Fibroblast of lung (primary cell): ENCODE results near the gene OR4C5. TPM values are rescaled to one million over a fixed set of nuclear protein-coding genes. Genes with fewer than 3 reads are reported as not detected.
"Not testable (repeated sequence)": the region's sequence is repeated elsewhere in the genome, so short reads cannot be mapped to it uniquely, and the experiment has no call there.

Source experiments
- DNase-seq, 2 donors: peaks; one replicate each; pipeline versions ENCODE4 v3.0.0 to v3.0.0-alpha.2; 2010; ENCODE audit warnings: low read depth in 2 of 2
- H2AFZ ChIP-seq: 2 replicates; pipeline ENCODE4 v1.5.1; 2012; ENCODE audit warnings: low read length, control low read depth, inconsistent platforms
- H3K27ac ChIP-seq: 2 replicates; pipeline ENCODE4 v1.5.1; 2011; ENCODE audit warnings: low read length, control low read depth; ENCODE audit not compliant: insufficient read depth
- H3K27me3 ChIP-seq: 2 replicates; pipeline ENCODE4 v1.5.1; 2011; ENCODE audit warnings: mild to moderate bottlenecking, low read length; ENCODE audit not compliant: control insufficient read depth, insufficient read depth
- H3K36me3 ChIP-seq: 2 replicates; pipeline ENCODE4 v1.5.1; 2011; ENCODE audit warnings: low read length; ENCODE audit not compliant: control insufficient read depth, insufficient read depth
- H3K4me1 ChIP-seq: 2 replicates; pipeline ENCODE4 v1.5.1; 2011; ENCODE audit warnings: low read length; ENCODE audit not compliant: control insufficient read depth, insufficient read depth; ENCODE audit errors: extremely low read depth
- H3K4me2 ChIP-seq: 2 replicates; pipeline ENCODE4 v1.5.1; 2011; ENCODE audit warnings: low read length, control low read depth; ENCODE audit not compliant: insufficient read depth; ENCODE audit errors: extremely low read depth
- H3K4me3 ChIP-seq, 4 experiments: fragments of 200-600 bp in 1 of 4; sonication (generic) in 1 of 4; replicated peaks in 1 of 4; 2 replicates each; pipeline ENCODE4 v1.5.1; 2011 to 2016; ENCODE audit warnings: low read length in 4 of 4, low read depth in 3 of 4, mild to moderate bottlenecking in 3 of 4, control low read depth in 2 of 4, inconsistent platforms in 1 of 4, mixed read lengths in 1 of 4; ENCODE audit not compliant: insufficient read depth in 1 of 4; ENCODE audit errors: control extremely low read depth in 1 of 4
- H3K79me2 ChIP-seq: 2 replicates; pipeline ENCODE4 v1.5.1; 2012; ENCODE audit warnings: mild to moderate bottlenecking, low read length, inconsistent platforms; ENCODE audit not compliant: control insufficient read depth, insufficient read depth
- H3K9ac ChIP-seq: 2 replicates; pipeline ENCODE4 v1.5.1; 2011; ENCODE audit warnings: mild to moderate bottlenecking, low read length, control low read depth; ENCODE audit not compliant: insufficient read depth
- H3K9me3 ChIP-seq: 2 replicates; pipeline ENCODE4 v1.5.1; 2012; ENCODE audit warnings: low read depth, low read length; ENCODE audit not compliant: control insufficient read depth, insufficient read depth
- H4K20me1 ChIP-seq: 2 replicates; pipeline ENCODE4 v1.5.1; 2011; ENCODE audit warnings: low read length; ENCODE audit not compliant: control insufficient read depth, insufficient read depth; ENCODE audit errors: extremely low read depth
- CTCF ChIP-seq, 2 donors: IDR thresholded peaks in 1 of 2; conservative IDR thresholded peaks in 1 of 2; 1 replicate in 1 of 2; 2 replicates in 1 of 2; pipeline ENCODE4 v1.5.1; 2011 to 2012; ENCODE audit warnings: low read length in 2 of 2, control low read depth in 1 of 2, inconsistent platforms in 1 of 2, low read depth in 1 of 2, mild to moderate bottlenecking in 1 of 2
- EZH2 ChIP-seq: IDR thresholded peaks from 2 replicates; pipeline ENCODE4 v1.5.1; 2012; ENCODE audit warnings: low read length, control low read depth, mild to moderate bottlenecking; ENCODE audit errors: missing control alignments
- polyA minus RNA-seq: library from RNA; depleted of rRNA, polyadenylated mRNA; stranded (reverse); fragments of >200 nt; gene quantifications from 2 replicates; pipeline ENCODE4 v1.2.3, GENCODE V29; 2011; ENCODE audit warnings: low replicate concordance
- polyA plus RNA-seq, 2 donors: library from polyadenylated mRNA; depleted of rRNA in 1 of 2; stranded (reverse) in 1 of 2; unstranded in 1 of 2; fragments of >200 nt; gene quantifications; 2 replicates each; pipeline ENCODE4 v1.2.1, GENCODE V29; 2011 to 2012; ENCODE audit warnings: missing spikeins in 1 of 2
- total RNA-seq: library from RNA; depleted of rRNA; stranded (reverse); fragments of >200 nt; gene quantifications from 2 replicates; pipeline ENCODE4 v1.2.1, GENCODE V29; 2014

Gene OR4C5
- total RNA-seq (not detected in 2 replicates), polyA plus RNA-seq (not detected in 2 replicates), polyA minus RNA-seq (not detected in 2 replicates)
- polyA plus RNA-seq (2012), result not detected in 2 replicates

- Histone ChIP-seq H3K4me1 (no peaks in the 10 kb centered on the region), H3K27ac (no peak within 1 kb of the TSS), H3K36me3 (no peaks in the 10 kb centered on the region), H3K4me3 (no peak within 1 kb of the TSS), H3K4me2 (no peak within 1 kb of the TSS), H3K79me2 (no peaks in the 10 kb centered on the region), H4K20me1 (no peaks in the 10 kb centered on the region), H3K9me3 (no peaks in the 10 kb centered on the region), H3K27me3 (no peaks in the 10 kb centered on the region), H3K9ac (no peak within 1 kb of the TSS), H2AFZ (no peak within 1 kb of the TSS)
- TF ChIP-seq EZH2 (no peak), CTCF (conservative IDR thresholded peaks at IDR 0.05 in 1 of 2, IDR thresholded peaks at IDR 0.05 in 1 of 2; ENCODE audit: low read depth in 1 of 2, low read length in 2 of 2) (no peak)
- no peak for DNase-seq
Observed at GRCh38 chr11:48366365-48366764, at the start of gene OR4C5. Gene OR4C5, minus strand, starts transcription at chr11:48366465. Its CDS starts 0 bp downstream, at chr11:48366465.

GRCh38 chr11:48384670-48385069 lies 18.4 kb upstream of the OR4C5 start:
- TF ChIP-seq EZH2 (no peak), CTCF (conservative IDR thresholded peaks at IDR 0.05 in 1 of 2, IDR thresholded peaks at IDR 0.05 in 1 of 2; ENCODE audit: low read depth in 1 of 2, low read length in 2 of 2) (no peak)
- no peak for DNase-seq
- H3K4me3 ChIP-seq, result no peak overlapping the region
- no peaks in the 10 kb centered on the region for H3K27me3 ChIP-seq
- H3K27ac ChIP-seq, result no peak overlapping the region
- no peak overlapping the region for H3K4me2 ChIP-seq
- H2AFZ ChIP-seq, result no peak overlapping the region
- no peaks in the 10 kb centered on the region for H3K9me3 ChIP-seq
- H3K36me3 ChIP-seq, result no peaks in the 10 kb centered on the region
- H3K79me2 ChIP-seq, result no peaks in the 10 kb centered on the region
- no peaks in the 10 kb centered on the region for H4K20me1 ChIP-seq
- H3K4me1 ChIP-seq, result no peaks in the 10 kb centered on the region
- no peak overlapping the region for H3K9ac ChIP-seq

GRCh38 chr11:48384151-48384550 lies 17.9 kb upstream of the OR4C5 start:
- not testable (repeated sequence) for H3K27me3 ChIP-seq, H2AFZ ChIP-seq, H3K27ac ChIP-seq, H3K4me3 ChIP-seq, H3K36me3 ChIP-seq, H3K9ac ChIP-seq, DNase-seq, H3K9me3 ChIP-seq, H3K79me2 ChIP-seq, H3K4me2 ChIP-seq, H4K20me1 ChIP-seq, H3K4me1 ChIP-seq

GRCh38 chr11:48361289-48361688 lies 5.0 kb downstream of the OR4C5 start:
- H3K27ac ChIP-seq, H4K20me1 ChIP-seq, H3K79me2 ChIP-seq, DNase-seq, H3K4me3 ChIP-seq, H3K9ac ChIP-seq, H3K36me3 ChIP-seq, H3K4me1 ChIP-seq, H3K4me2 ChIP-seq, H3K9me3 ChIP-seq, H3K27me3 ChIP-seq, H2AFZ ChIP-seq: not testable (repeated sequence)
